T-helper 1 cell treated with Interleukin-12 subunit alpha and Interleukin-12 subunit beta and Interleukin-4 antibody, amounts not matched to agents 30 ng/mL and 1 ng/mL, for 36 hours (primary cell): Measurements from ENCODE around the gene SMTNL2. TPM values are rescaled to one million over a fixed set of nuclear protein-coding genes. Genes with fewer than 3 reads are reported as not detected.
"Not testable (repeated sequence)": the region's sequence is repeated elsewhere in the genome, so short reads cannot be mapped to it uniquely, and the experiment has no call there.

ENCODE experiments used
- intact Hi-C: fragments of 100-400 bp; cut with micrococcal nuclease; formaldehyde crosslinking; loops from one replicate; pipeline ENCODE4 v1.15.1; 2024
- total RNA-seq: library from RNA; stranded (reverse); gene quantifications from 2 replicates; pipeline ENCODE4 v1.2.3, GENCODE V29; 2022

Gene SMTNL2
- total RNA-seq, 1 donor from 2014 or later: not detected

GRCh38 chr17:4598776-4599504 lies 14.6 kb downstream of the SMTNL2 start:
- intact Hi-C loops: no loop called here

GRCh38 chr17:4599505-4600281 lies 15.4 kb downstream of the SMTNL2 start:
- intact Hi-C loops: no loop called here

- intact Hi-C loops: no loop called here
Observed at GRCh38 chr17:4600563-4600962, 16.2 kb downstream of the SMTNL2 start.

GRCh38 chr17:4601326-4601725 lies 17.0 kb downstream of the SMTNL2 start:
- intact Hi-C loops: no loop called here

- intact Hi-C loops: no loop called here
Observed at GRCh38 chr17:4602041-4602440, 17.7 kb downstream of the SMTNL2 start.

GRCh38 chr17:4604111-4604644 lies 19.8 kb downstream of the SMTNL2 start:
- intact Hi-C loops: no loop called here

GRCh38 chr17:4604736-4605135 lies 20.4 kb downstream of the SMTNL2 start:
- intact Hi-C loops: not testable (repeated sequence)

- intact Hi-C loops: no loop called here
Observed at GRCh38 chr17:4605826-4606225, 21.5 kb downstream of the SMTNL2 start.

GRCh38 chr17:4607261-4607741 lies 23.0 kb downstream of the SMTNL2 start:
- intact Hi-C loops: no loop called here

GRCh38 chr17:4607773-4608187 lies 23.5 kb downstream of the SMTNL2 start:
- intact Hi-C loops: no loop called here

- intact Hi-C loops: no loop called here
Observed at GRCh38 chr17:4609761-4610160, 25.4 kb downstream of the SMTNL2 start.

GRCh38 chr17:4610162-4610561 lies 25.8 kb downstream of the SMTNL2 start:
- intact Hi-C loops: no loop called here

- intact Hi-C loops: no loop called here
Observed at GRCh38 chr17:4610656-4611055, 26.3 kb downstream of the SMTNL2 start.

- intact Hi-C loops: no loop called here
Observed at GRCh38 chr17:4616476-4616875, 32.1 kb downstream of the SMTNL2 start.

GRCh38 chr17:4617090-4617489 lies 32.8 kb downstream of the SMTNL2 start:
- intact Hi-C loops: no loop called here

GRCh38 chr17:4617590-4618351 lies 33.4 kb downstream of the SMTNL2 start:
- intact Hi-C loops: no loop called here

GRCh38 chr17:4620531-4621101 lies 36.3 kb downstream of the SMTNL2 start:
- intact Hi-C loops: no loop called here

- intact Hi-C loops: no loop called here
Observed at GRCh38 chr17:4622375-4622774, 38.0 kb downstream of the SMTNL2 start.

GRCh38 chr17:4623249-4623648 lies 38.9 kb downstream of the SMTNL2 start:
- intact Hi-C loops: no loop called here

- intact Hi-C loops: not testable (repeated sequence)
Observed at GRCh38 chr17:4624451-4624911, 40.2 kb downstream of the SMTNL2 start.

- intact Hi-C loops: no loop called here
Observed at GRCh38 chr17:4625181-4625617, 40.9 kb downstream of the SMTNL2 start.
